Caki2 (cell line): Measurements from ENCODE around the gene RTL3. TPM values are rescaled to one million over a fixed set of nuclear protein-coding genes. Genes with fewer than 3 reads are reported as not detected.
A peak's percentile ranks its signal among the peaks of the same experiment; 100 is the strongest.
"Not testable (repeated sequence)": the region's sequence is repeated elsewhere in the genome, so short reads cannot be mapped to it uniquely, and the experiment has no call there.

Source experiments
- DNase-seq: peaks from one replicate; pipeline ENCODE4 v3.0.0-alpha.2; 2015; ENCODE audit warnings: low read depth
- in situ Hi-C: cut with HindIII; loops from 2 replicates; pipeline ENCODE4 v1.10.0; 2016; ENCODE audit warnings: low sequenced_read_pairs, low pct_unique_long_range_greater_than_20kb, mixed read lengths
- total RNA-seq: library from RNA; depleted of rRNA; stranded (reverse); fragments of >200 nt; shearing (Covaris generic); gene quantifications from 2 replicates; pipeline ENCODE4 v1.2.3, GENCODE V29; 2014; ENCODE audit warnings: low replicate concordance; rRNA removed

Gene RTL3, protein sequence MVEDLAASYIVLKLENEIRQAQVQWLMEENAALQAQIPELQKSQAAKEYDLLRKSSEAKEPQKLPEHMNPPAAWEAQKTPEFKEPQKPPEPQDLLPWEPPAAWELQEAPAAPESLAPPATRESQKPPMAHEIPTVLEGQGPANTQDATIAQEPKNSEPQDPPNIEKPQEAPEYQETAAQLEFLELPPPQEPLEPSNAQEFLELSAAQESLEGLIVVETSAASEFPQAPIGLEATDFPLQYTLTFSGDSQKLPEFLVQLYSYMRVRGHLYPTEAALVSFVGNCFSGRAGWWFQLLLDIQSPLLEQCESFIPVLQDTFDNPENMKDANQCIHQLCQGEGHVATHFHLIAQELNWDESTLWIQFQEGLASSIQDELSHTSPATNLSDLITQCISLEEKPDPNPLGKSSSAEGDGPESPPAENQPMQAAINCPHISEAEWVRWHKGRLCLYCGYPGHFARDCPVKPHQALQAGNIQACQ
- total RNA-seq = not detected in 2 replicates

DNA sequence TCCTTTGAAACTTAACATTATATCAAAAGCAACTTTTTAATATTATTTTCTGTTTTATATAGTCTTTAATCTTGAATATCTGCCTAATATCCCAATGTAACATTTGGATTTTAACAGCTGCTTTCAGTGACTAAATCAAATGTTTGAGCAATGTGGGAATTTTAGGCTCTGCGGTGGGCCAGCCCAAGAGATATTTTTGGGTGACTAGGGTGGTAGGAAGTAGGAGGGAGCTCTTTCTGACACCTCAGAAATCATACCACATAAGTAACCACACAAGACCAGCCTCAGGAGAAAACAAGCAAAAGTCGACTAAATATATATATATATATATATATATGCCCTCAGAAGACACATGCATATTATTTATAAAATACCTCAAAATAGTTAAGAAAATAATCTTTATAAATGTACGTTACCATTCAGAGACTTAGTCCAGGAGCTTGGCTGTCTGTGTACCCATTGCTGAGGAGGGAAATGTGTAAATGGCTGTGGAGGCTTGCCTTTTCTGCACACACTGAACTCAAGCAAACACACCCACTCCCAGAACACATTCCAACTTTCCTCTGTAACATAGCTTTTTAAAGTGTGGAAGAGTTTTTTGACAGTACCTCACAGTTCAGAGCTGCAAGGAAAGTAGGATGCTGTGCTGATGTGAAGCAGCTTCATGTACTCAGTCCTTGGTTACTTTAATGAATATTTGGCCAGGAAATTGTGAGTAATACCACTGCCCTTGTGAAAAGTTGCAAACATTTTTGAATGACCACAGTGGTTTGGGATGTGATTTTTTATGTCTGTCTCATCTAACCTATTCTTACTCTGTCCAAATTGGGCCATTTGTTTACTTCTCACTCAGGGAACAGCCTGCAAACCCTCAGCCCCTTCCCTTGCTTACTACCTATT is at the start of gene RTL3:
RTL3 (minus strand) TSS at position 484 of the 900 bp plus-strand sequence. CDS start 908 bp downstream, outside the sequence.
- in situ Hi-C loops = no loop called here
- no peak for DNase-seq

DNA sequence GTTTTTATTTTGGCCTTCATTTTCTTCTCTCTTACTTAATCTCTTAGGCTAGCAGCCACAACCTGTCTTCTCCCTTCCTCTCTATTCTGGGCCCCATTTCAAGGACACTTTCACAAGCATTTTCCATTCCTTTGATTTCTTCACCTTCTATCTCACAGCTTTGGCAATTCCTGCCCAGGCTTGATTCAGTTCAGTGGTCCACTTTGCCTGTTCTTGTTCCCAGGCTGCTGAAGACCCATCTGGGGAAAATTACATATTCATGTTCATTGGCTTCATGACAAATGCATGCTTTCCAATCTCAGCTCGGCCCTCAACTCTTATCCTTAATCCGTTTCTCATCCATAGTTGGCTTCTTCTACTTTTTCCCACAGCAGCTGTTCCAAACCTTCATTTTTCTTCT is 49.7 kb upstream of the RTL3 start:
- in situ Hi-C loops = no loop called here
- no peak for DNase-seq

DNA sequence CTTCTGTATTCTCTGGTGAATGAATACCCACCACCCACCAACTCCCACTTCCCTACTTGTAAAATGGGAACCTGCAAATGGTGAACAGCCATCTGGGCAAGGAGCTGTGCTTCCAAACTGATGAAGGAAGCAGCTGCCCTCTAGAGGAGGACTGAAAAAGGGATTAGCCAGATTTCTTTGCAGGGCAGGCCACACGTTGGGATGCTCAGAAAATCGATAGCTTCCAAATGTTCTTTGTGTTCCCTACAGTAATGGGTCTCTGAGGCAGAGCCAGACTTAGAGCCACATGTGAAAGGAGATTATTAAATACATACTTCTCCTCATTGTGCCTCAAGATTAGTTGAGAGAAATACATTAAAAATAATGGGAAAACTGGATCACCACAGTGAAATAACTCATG is 49.1 kb upstream of the RTL3 start:
- in situ Hi-C loops = no loop called here
- DNase-seq = peak; percentile 17

DNA sequence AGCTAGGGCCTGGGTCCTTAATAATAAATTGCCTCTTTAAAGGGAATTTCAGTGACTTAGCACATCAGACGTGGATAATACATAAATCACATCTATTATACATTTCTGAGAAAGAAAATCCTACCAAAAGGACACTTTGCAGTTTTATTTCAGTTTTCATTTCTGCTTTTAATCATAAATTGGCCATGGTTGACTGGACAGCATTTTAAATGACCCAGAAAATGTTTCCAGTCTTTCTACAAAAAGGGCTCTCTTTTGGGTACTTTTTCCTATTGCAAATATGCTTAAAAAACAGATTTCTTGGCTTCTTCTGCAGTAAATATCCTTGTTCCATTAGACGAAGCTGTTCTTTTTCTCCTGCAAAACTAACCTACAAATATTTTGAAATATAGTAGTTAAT is 46.9 kb upstream of the RTL3 start:
- no peak for DNase-seq
- in situ Hi-C loops = no loop called here

DNA sequence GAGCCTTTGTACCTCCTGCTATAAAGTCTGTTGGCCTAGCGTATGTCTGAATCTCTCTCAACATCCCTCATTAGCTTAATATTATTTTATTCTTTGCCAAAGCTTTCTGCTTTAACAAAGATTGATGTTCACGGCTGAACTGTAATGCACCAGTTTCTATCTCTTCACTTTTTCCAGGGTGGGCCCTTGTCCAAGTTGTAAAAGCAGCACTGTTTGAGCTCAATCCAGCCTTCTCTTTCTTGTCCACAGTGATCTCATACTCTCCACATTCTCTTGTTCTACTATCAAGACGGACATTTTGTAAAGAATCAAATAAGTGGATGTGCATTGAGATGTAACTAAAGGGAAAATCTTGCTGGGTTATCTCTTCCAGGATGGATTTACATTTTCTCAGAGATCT is 34.4 kb upstream of the RTL3 start:
- DNase-seq = no peak

DNA sequence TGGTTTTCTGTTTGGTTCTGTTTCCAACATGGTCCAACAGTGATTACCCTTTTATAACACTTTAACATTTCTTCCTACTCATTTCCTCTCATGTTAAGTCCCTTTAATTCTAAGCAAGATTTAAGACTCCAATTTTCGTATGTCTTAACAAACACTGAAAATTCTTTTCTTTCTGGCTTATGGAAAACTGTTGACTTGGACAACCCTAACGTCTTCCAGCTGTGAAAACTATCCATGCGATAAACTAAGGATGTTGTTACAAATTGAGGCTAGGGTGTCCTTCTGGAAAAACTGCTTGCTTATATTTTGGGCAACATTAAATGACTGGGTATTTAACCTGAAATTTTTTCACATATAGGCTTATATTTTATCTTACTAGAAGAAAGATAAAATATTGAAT is 33.9 kb upstream of the RTL3 start:
- DNase-seq = no peak

More for the DNA sequence above, 34.4 kb upstream of the RTL3 start:
- in situ Hi-C loops = no loop called here

DNA sequence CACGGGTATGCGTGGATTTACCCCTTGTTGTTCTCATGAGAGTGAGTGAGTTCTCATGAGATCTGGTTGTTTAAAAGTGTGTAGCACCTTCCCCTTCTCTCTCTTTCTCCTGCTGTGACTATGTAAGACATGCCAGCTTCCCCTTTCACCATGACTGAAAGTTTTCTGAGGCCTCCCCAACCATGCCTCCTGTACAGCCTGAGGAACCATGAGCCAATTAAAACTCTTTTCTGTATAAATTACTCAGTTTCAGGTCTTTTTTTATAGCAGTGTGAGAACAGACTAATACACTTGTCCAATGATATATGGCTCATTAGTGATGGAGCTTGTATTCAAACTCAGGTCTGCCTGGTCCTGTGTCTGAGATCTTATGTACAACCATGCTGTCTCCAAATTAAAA is 28.5 kb upstream of the RTL3 start:
- in situ Hi-C loops = no loop called here

More for the DNA sequence above, 33.9 kb upstream of the RTL3 start:
- in situ Hi-C loops = no loop called here

DNA sequence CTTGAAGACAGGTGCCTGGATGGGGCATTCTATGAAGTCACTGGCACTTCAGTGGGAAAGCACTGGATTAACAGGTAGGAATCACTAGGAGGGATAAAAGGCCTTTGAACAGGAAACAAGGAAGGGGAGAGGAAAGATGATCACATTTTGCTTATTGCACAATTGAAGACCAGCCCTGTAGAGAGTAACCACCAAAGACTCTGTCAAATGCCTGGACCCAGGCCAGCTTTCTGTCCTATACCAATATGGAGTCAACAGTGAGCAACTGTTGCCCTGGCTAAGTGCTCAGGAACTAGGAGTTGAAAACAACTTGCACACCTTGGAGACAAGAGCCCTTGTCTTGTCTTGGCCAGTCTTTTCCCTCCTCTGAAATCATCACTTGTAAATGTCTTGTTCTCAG is 14.1 kb upstream of the RTL3 start:
- DNase-seq = no peak
- in situ Hi-C loops = no loop called here

More for the DNA sequence above, 28.5 kb upstream of the RTL3 start:
- DNase-seq = no peak

DNA sequence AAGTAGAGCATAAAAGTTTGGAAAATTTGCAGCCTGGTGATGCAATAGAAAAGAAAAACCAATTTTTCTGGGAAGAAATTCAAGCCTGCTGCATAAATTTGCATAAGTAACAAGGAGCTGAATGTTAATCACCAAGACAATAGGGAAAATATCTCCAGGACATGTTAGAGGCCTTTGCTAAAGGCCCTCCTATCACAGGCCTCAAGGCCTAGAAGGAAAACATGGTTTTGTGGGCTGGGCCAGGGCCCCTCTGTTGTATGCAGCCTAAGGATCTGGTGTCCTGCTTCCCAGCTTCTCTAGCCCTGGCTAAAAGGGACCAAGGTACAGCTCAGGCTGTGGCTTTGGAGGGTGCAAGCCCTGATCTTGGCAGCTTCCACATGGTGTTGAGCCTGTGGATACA is 6.2 kb upstream of the RTL3 start:
- in situ Hi-C loops = no loop called here
- no peak for DNase-seq

DNA sequence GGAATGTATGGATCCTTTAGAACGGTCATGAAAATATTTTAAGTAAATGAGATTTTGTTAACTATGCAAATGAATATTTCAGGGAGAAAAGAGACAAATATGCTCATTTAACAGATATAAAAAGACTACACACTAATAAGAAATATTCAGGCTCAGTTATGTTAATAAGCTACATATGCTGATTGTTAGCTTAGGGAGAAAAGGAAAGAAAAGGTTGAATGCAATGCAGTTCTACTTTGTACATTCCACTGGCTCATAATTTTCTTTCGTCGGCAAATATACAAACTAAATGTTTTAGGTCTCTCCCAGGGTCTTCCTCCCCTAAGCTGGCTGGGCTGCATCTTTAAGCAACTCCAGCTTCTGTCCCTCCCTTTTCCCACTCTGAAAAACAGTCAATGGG is 2.7 kb upstream of the RTL3 start:
- DNase-seq = no peak
- in situ Hi-C loops = no loop called here

DNA sequence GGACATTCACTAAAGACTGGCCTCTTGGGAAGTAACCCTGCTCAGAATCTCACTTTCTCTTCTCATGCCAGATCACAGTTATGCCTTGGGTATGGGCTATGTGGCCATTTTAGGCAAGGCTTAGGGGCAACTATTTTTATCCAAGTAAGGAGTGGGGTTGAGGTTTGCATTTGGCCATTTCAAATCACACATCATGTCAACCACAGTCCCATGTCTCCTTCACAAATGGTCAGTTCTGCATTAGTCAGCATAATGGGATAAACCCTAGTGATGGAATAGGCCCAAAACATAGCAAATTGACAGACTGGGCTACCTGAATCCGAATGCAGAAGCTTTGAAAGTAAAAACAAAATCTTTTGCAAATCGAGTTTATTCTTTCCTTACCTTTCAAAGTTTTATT is 827 bp upstream of the RTL3 start:
- in situ Hi-C loops = no loop called here
- no peak for DNase-seq

DNA sequence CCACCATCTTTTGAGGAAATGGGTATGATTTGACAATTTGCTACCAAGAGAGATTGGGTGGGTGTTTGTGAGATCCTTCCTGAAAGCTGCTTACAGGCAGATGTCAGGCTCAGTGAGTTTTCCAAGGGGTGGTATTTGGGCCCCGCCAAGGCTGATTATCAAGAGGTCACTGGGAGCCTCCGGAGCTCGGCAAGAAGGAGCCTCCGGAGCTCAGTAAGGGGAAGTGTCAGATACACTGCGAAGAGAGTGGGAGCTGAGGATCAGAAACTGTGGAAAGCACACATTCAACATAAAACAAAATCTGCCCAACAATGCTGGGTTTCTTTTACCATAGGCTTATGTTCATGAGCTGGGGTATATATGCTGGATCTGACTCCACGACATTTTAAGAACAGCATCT is 714 bp downstream of the RTL3 start:
- no peak for DNase-seq
- in situ Hi-C loops = no loop called here

DNA sequence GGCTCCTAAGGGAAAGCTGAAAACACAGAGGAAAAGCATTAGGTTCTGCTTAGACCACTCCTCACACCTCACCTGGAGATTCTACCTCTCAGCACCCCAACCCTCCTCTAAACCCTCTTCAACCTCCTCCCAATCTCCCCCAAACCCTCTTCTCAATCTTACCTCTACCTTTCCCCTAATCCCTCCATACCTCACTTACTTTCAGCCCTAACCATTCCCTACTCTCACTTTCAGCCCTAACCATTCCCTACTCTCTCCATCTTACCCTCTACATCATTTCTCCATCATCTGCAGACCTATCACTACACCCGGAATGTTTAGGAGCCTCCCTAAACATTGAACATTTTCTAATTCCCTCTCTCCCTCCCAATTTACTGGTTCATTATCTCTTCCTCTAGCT is 3.5 kb downstream of the RTL3 start:
- in situ Hi-C loops = no loop called here

DNA sequence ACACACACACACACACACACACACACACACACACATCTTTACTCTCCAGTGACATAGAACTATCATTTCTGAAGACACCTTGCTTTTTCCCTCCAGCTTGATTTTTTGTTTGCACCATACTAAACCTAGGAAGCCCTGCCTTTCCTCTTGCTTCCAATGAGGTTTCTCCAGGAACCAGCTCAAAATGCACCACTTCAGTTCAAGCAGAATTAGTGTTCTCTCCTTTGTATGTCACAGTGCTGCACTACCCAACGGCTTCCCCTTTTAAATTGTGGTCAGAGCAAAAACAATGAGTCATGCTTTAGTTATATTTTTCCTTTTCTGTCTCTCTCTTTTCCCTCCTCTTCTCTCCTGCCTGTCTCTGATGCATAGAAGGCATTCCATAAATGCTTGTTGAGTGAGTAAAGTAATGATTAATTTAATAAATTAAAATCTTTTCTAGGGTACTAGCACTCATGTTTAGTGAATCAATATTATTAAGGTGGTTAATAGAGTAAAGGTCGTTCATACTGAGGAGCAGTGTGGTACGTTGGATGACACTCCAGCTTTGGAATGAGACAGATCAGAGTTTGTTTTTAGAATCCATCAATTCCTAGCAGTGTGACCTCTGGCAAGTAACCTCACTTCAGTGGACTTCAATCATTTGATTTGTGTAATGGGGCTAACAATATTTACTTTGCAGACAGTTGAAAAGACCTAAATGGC is 5.9 kb downstream of the RTL3 start:
- DNase-seq = peak; percentile 92
- in situ Hi-C loops = no loop called here

More for the DNA sequence above, 3.5 kb downstream of the RTL3 start:
- no peak for DNase-seq

DNA sequence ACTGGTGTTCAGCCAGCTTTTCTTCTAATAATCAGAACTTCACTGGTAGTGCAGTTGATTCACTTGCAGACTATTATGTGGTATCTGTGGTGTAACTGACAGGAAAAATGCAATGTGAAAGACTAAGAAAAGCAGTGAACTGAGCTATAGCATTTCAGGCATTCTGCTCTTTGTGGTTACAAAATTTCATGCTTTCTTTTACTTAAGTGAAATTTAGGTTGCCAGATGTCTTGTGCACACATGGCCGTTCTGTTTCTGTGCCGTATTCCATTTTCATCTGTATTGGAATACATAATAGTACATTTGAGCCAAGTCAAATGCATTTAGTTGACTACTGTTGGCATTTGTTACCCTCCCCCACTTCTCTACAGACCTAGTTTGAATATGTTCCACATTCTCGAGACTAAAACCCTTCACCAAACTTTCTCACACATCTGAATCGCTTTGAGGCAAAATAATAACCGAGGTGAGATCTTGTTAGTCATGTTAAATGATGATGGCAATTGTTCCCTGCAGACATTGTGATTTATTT is 8.2 kb downstream of the RTL3 start:
- no peak for DNase-seq
- in situ Hi-C loops = no loop called here

DNA sequence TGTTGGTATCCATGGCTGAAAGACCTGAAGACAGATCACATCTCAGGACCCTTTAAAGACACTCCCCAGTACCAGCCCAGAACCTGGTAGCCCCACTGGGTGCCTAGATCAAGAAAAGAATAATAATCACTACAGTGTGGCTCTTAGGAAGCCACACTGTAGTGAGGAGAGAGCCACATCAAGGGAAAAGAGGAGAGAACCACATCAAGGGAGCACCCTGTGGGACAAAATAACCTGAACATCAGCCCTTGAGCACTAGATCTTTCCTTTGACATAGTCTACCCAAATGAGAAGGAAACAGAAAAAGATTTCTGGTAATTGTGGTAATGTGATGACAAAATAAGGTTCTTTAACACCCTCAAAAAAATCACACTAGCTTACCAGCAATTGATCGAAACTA is 15.3 kb downstream of the RTL3 start:
- in situ Hi-C loops = no loop called here
- DNase-seq = no peak

DNA sequence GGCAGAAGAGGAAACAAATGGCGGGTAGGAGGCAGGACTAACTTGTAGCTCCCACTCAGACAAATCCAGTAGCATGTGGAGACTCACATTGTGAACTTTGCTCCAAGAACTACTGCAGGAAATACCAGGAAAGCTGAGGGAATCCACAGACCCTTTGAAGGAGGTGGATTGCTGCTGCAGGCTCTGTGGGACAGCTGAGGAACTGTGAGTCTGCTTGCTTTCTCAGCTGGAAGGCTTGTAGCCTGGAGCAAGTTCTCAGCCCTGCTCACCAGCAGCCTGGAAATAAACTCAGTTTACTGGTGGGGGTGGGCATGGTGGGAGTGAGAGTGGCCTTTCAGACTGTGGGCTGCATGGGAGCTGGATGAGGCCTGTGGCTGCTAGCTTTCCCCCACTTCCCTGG is 16.0 kb downstream of the RTL3 start:
- in situ Hi-C loops = no loop called here
- no peak for DNase-seq

DNA sequence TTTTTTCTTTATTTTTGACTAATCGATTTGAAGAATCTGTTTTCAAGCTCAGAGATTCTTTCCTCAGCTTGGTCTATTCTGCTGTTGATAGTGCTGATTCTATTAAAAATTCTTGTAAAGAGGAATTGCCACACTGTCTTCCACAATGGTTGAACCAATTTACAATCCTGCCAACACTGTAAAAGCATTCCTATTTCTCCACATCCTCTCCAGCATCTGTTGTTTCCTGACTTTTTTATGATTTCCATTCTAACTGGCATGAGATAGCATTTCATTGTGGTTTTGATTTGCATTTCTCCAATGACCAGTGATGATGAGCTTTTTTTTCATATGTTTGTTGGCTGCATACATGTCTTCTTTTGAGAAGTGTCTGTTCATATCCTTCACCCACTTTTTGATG is 23.0 kb downstream of the RTL3 start:
- DNase-seq, in situ Hi-C loops: not testable (repeated sequence)
